CD4-positive, alpha-beta T cell (primary cell): ENCODE measurements around the gene CHAC2. TPM values are rescaled to one million over a fixed set of nuclear protein-coding genes. Genes with fewer than 3 reads are reported as not detected.

ENCODE experiments used
- ATAC-seq: fragments of 200-7000 bp; cut with Tn5 transposase; one replicate; pipeline ENCODE4 v1.10.0; 2022; ENCODE audit warnings: mild to moderate bottlenecking; ENCODE audit not compliant: poor library complexity
- CTCF ChIA-PET: fragments of 350-600 bp; sonication (Branson Sonifier 250); formaldehyde crosslinking; loops from one replicate; lab custom pipeline; 2021; ENCODE audit warnings: antibody characterized with exemption, inconsistent platforms; lab: Charles Lee
- POLR2A ChIA-PET: fragments of 350-600 bp; sonication (Branson Sonifier 250); formaldehyde crosslinking; loops from one replicate; lab custom pipeline; 2021; ENCODE audit warnings: antibody characterized with exemption, inconsistent platforms; lab: Charles Lee
- DNase-seq, 14 experiments: peaks; one replicate each; pipeline ENCODE4 v3.0.0-alpha.2; 2013 to 2020; ENCODE audit warnings: mixed read lengths in 2 of 14
- H3K27ac ChIP-seq, 2 donors: one replicate each; pipeline versions ENCODE4 v1.5.1 to v1.7.0; 2013; ENCODE audit warnings: low read length in 2 of 2, low read depth in 1 of 2, mild to moderate bottlenecking in 1 of 2
- H3K27me3 ChIP-seq, 2 experiments: 1 replicate in 1 of 2; 2 replicates in 1 of 2; pipeline versions ENCODE4 v1.6.1 to v1.7.0; 2013; ENCODE audit warnings: low read length in 2 of 2, control low read depth in 1 of 2, mild to moderate bottlenecking in 1 of 2, moderate library complexity in 1 of 2; ENCODE audit not compliant: insufficient read depth in 2 of 2, control insufficient read depth in 1 of 2
- H3K36me3 ChIP-seq: one replicate; pipeline ENCODE4 v1.6.1; 2013; ENCODE audit warnings: low read length, control low read depth; ENCODE audit not compliant: insufficient read depth
- H3K4me1 ChIP-seq: one replicate; pipeline ENCODE4 v1.6.1; 2013; ENCODE audit warnings: low read length, control low read depth; ENCODE audit not compliant: insufficient read depth
- H3K4me3 ChIP-seq: one replicate; pipeline ENCODE4 v1.5.1; 2013; ENCODE audit warnings: mild to moderate bottlenecking, low read length, moderate library complexity
- H3K9me3 ChIP-seq, 2 experiments: 1 replicate in 1 of 2; 2 replicates in 1 of 2; pipeline versions ENCODE4 v1.6.1 to v1.7.0; 2013; ENCODE audit warnings: low read length in 2 of 2, mild to moderate bottlenecking in 2 of 2, control low read depth in 1 of 2, moderate library complexity in 1 of 2; ENCODE audit not compliant: control insufficient read depth in 1 of 2, insufficient read depth in 1 of 2
- H3K27ac Mint-ChIP-seq: one replicate; pipeline ENCODE4 v1.8.0; 2020; ENCODE audit warnings: mixed read lengths
- H3K27me3 Mint-ChIP-seq: one replicate; pipeline ENCODE4 v1.8.0; 2021; ENCODE audit warnings: mixed read lengths
- H3K36me3 Mint-ChIP-seq: one replicate; pipeline ENCODE4 v1.8.0; 2021; ENCODE audit warnings: low read depth, mixed read lengths
- H3K4me1 Mint-ChIP-seq: one replicate; pipeline ENCODE4 v1.8.0; 2021; ENCODE audit warnings: low read depth, mixed read lengths
- H3K4me3 Mint-ChIP-seq: one replicate; pipeline ENCODE4 v1.8.0; 2020; ENCODE audit warnings: mild to moderate bottlenecking, mixed read lengths
- H3K9me3 Mint-ChIP-seq: one replicate; pipeline ENCODE4 v1.8.0; 2020; ENCODE audit warnings: mixed read lengths
- intact Hi-C, 2 experiments: fragments of 100-400 bp; cut with DNase I in 1 of 2; cut with micrococcal nuclease in 1 of 2; formaldehyde crosslinking; loops; one replicate each; pipeline versions ENCODE4 v1.15.1 to v1.9.0; 2023 to 2025; cut with DNase I, micrococcal nuclease
- total RNA-seq, 174 experiments: library from RNA in 2 of 174; stranded (reverse) in 2 of 174; gene quantifications; one replicate each; pipeline ENCODE4 v1.2.3 and lab custom pipeline; 2021 to 2026
- TF ChIP-seq, protein P1 (sequence below): fragments of 200-600 bp; IDR thresholded peaks from one replicate; pipeline ENCODE4 v1.8.0; 2022; ENCODE audit warnings: antibody characterized with exemption, mild to moderate bottlenecking

The CHAC2 gene
- total RNA-seq, 2 experiments from 2014 or later: 0.47 to 0.85 TPM

- DNase-seq (no peak), ATAC-seq (no peak)
- no peaks in the 10 kb centered on the region for H3K27me3 ChIP-seq
- Mint-ChIP-seq H3K9me3 (no peaks in the 10 kb centered on the region), H3K36me3 (peaks cover 51% of the 10 kb centered on the region), H3K4me3 (no peak overlapping the region), H3K27me3 (no peaks in the 10 kb centered on the region), H3K27ac (no peak overlapping the region), H3K4me1 (no peaks in the 10 kb centered on the region)
- H3K36me3 ChIP-seq: peaks cover 36% of the 10 kb centered on the region
- TF ChIP-seq, protein P1, sequence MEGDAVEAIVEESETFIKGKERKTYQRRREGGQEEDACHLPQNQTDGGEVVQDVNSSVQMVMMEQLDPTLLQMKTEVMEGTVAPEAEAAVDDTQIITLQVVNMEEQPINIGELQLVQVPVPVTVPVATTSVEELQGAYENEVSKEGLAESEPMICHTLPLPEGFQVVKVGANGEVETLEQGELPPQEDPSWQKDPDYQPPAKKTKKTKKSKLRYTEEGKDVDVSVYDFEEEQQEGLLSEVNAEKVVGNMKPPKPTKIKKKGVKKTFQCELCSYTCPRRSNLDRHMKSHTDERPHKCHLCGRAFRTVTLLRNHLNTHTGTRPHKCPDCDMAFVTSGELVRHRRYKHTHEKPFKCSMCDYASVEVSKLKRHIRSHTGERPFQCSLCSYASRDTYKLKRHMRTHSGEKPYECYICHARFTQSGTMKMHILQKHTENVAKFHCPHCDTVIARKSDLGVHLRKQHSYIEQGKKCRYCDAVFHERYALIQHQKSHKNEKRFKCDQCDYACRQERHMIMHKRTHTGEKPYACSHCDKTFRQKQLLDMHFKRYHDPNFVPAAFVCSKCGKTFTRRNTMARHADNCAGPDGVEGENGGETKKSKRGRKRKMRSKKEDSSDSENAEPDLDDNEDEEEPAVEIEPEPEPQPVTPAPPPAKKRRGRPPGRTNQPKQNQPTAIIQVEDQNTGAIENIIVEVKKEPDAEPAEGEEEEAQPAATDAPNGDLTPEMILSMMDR: no peak
- H3K9me3 ChIP-seq: no peaks in the 10 kb centered on the region
- no peaks in the 10 kb centered on the region for H3K4me1 ChIP-seq
- H3K27ac ChIP-seq: no peak overlapping the region
- intact Hi-C loops: no loop called here
- H3K4me3 ChIP-seq: no peak overlapping the region
- ChIA-PET CTCF (no interaction called here), POLR2A (no interaction called here)
Measured at GRCh38 chr2:53819634-53820033, 52.0 kb downstream of the CHAC2 start.

DNA sequence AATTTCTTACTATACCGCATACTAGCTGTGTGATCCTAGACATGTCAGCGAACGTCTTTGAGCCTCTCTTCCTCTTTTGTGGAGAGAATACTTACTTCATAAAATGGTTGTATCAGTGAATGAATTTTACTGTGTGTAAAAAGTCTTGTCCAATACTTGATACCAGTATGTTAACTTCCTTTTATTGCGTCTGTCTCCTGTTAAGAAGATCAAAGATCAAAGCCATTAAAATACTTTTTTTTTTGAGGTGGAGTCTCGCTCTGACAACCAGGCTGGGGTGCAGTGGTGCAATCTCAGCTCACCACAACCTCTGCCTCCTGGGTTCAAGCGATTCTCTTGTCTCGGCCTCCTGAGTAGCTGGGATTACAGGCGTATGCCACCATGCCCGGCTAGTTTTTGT, 52.4 kb downstream of the CHAC2 start:
- H3K36me3 Mint-ChIP-seq: peaks cover 48% of the 10 kb centered on the region
- no peak overlapping the region for H3K4me3 Mint-ChIP-seq
- intact Hi-C loops: no loop called here
- no peak overlapping the region for H3K27ac ChIP-seq
- no peaks in the 10 kb centered on the region for H3K27me3 Mint-ChIP-seq
- H3K27me3 ChIP-seq: no peaks in the 10 kb centered on the region
- no peaks in the 10 kb centered on the region for H3K9me3 Mint-ChIP-seq
- DNase-seq: no peak
- H3K9me3 ChIP-seq: no peaks in the 10 kb centered on the region
- ChIA-PET POLR2A (no interaction called here), CTCF (no interaction called here)
- H3K4me3 ChIP-seq: no peak overlapping the region
- no peak for ATAC-seq
- no peaks in the 10 kb centered on the region for H3K4me1 Mint-ChIP-seq
- no peaks in the 10 kb centered on the region for H3K4me1 ChIP-seq
- peaks cover 36% of the 10 kb centered on the region for H3K36me3 ChIP-seq
- no peak overlapping the region for H3K27ac Mint-ChIP-seq
- TF ChIP-seq, protein P1: no peak

DNA sequence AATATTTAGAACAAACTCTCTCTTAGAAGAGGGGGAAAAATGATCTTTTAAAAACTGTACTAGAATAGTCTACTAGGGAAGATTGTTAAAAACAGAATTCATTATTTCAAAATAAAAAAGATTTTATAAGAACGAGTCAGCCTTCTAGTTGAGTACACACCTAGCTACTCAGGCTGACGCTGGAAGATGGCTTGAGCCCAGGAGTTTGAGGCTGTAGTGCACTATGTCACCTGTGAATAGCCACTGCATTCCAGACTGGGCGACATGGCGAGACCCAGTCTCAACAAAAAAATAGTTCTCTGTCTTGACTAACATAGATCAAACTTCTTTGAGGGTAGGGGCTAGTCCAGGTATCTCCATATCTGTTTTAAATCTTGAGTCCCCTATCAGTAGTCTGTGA, 53.1 kb downstream of the CHAC2 start:
- no peaks in the 10 kb centered on the region for H3K9me3 ChIP-seq
- H3K4me3 Mint-ChIP-seq: no peak overlapping the region
- ATAC-seq (no peak), DNase-seq (no peak)
- CTCF ChIA-PET: no interaction called here
- H3K4me1 ChIP-seq: no peaks in the 10 kb centered on the region
- H3K27ac Mint-ChIP-seq: no peak overlapping the region
- TF ChIP-seq, protein P1: no peak
- H3K4me3 ChIP-seq: no peak overlapping the region
- H3K27me3 ChIP-seq: no peaks in the 10 kb centered on the region
- H3K9me3 Mint-ChIP-seq: no peaks in the 10 kb centered on the region
- intact Hi-C loops: no loop called here
- no peaks in the 10 kb centered on the region for H3K27me3 Mint-ChIP-seq
- H3K27ac ChIP-seq: no peak overlapping the region
- POLR2A ChIA-PET: no interaction called here
- peaks cover 30% of the 10 kb centered on the region for H3K36me3 ChIP-seq
- peaks cover 42% of the 10 kb centered on the region for H3K36me3 Mint-ChIP-seq
- no peaks in the 10 kb centered on the region for H3K4me1 Mint-ChIP-seq
